HG03442 (cell line): Measurements from ENCODE around the gene SPTSSA.
"Not testable (repeated sequence)": the region's sequence is repeated elsewhere in the genome, so short reads cannot be mapped to it uniquely, and the experiment has no call there.

Experiments used
- ATAC-seq: cut with Tn5 transposase; IDR thresholded peaks from one replicate; pipeline ENCODE4 v1.9.1; 2021; ENCODE audit warnings: mild to moderate bottlenecking, moderate library complexity; ENCODE audit not compliant: unreplicated experiment

Gene SPTSSA

GRCh38 chr14:34428102-34428466 lies 34.0 kb downstream of the SPTSSA start:
- not testable (repeated sequence) for ATAC-seq

GRCh38 chr14:34426313-34427295 lies 35.4 kb downstream of the SPTSSA start:
- no peak for ATAC-seq

- ATAC-seq, result no peak
These were observed 36.8 kb downstream of the SPTSSA start for GRCh38 chr14:34425095-34425851.

- no peak for ATAC-seq
These were observed 37.6 kb downstream of the SPTSSA start for GRCh38 chr14:34424488-34424887.

GRCh38 chr14:34423445-34423844 lies 38.6 kb downstream of the SPTSSA start:
- no peak for ATAC-seq

- no peak for ATAC-seq
These were observed 41.4 kb downstream of the SPTSSA start for GRCh38 chr14:34420547-34421150.

- no peak for ATAC-seq
These were observed 52.3 kb downstream of the SPTSSA start for GRCh38 chr14:34409721-34410120.

GRCh38 chr14:34407951-34408350 lies 54.1 kb downstream of the SPTSSA start:
- ATAC-seq, result no peak

GRCh38 chr14:34404416-34404815 lies 57.6 kb downstream of the SPTSSA start:
- ATAC-seq, result no peak

- ATAC-seq, result no peak
These were observed 58.4 kb downstream of the SPTSSA start for GRCh38 chr14:34403646-34404045.

- no peak for ATAC-seq
These were observed 64.0 kb downstream of the SPTSSA start for GRCh38 chr14:34398024-34398423.

GRCh38 chr14:34387974-34388516 lies 74.0 kb downstream of the SPTSSA start:
- ATAC-seq, result no peak

- no peak for ATAC-seq
These were observed 75.1 kb downstream of the SPTSSA start for GRCh38 chr14:34386865-34387485.

- not testable (repeated sequence) for ATAC-seq
These were observed 76.2 kb downstream of the SPTSSA start for GRCh38 chr14:34385881-34386280.

- no peak for ATAC-seq
These were observed 78.2 kb downstream of the SPTSSA start for GRCh38 chr14:34383839-34384238.
